ENCODE measurements around the gene ZNF521.

Gene ZNF521

GRCh38 chr18:25125680-25126079, 226.3 kb downstream of the ZNF521 start:
- DNase-seq (ENCODE audit: low spot score), result no peak

- DNase-seq (ENCODE audit: low spot score), result no peak
Measured at GRCh38 chr18:25123438-25124232, 228.3 kb downstream of the ZNF521 start.

GRCh38 chr18:25121442-25121841, 230.5 kb downstream of the ZNF521 start:
- no peak for DNase-seq (ENCODE audit: low spot score)

- no peak for DNase-seq (ENCODE audit: low spot score)
Measured at GRCh38 chr18:25113566-25113965, 238.4 kb downstream of the ZNF521 start.

- DNase-seq (ENCODE audit: low spot score), result no peak
Measured at GRCh38 chr18:25112821-25113434, 239.0 kb downstream of the ZNF521 start.

- DNase-seq (ENCODE audit: low spot score), result no peak
Measured at GRCh38 chr18:25111377-25112288, 240.3 kb downstream of the ZNF521 start.

- DNase-seq (ENCODE audit: low spot score), result no peak
Measured at GRCh38 chr18:25109484-25109883, 242.5 kb downstream of the ZNF521 start.

GRCh38 chr18:25103468-25104155, 248.4 kb downstream of the ZNF521 start:
- DNase-seq (ENCODE audit: low spot score), result no peak

GRCh38 chr18:25102662-25103061, 249.3 kb downstream of the ZNF521 start:
- no peak for DNase-seq (ENCODE audit: low spot score)

- no peak for DNase-seq (ENCODE audit: low spot score)
Measured at GRCh38 chr18:25100418-25100817, 251.5 kb downstream of the ZNF521 start.

GRCh38 chr18:25099895-25100294, 252.1 kb downstream of the ZNF521 start:
- DNase-seq (ENCODE audit: low spot score), result no peak

GRCh38 chr18:25097569-25098056, 254.4 kb downstream of the ZNF521 start:
- no peak for DNase-seq (ENCODE audit: low spot score)

GRCh38 chr18:25097057-25097456, 254.9 kb downstream of the ZNF521 start:
- DNase-seq (ENCODE audit: low spot score), result no peak

GRCh38 chr18:25093141-25093540, 258.8 kb downstream of the ZNF521 start:
- no peak for DNase-seq (ENCODE audit: low spot score)

GRCh38 chr18:25089470-25089869, 262.5 kb downstream of the ZNF521 start:
- no peak for DNase-seq (ENCODE audit: low spot score)

GRCh38 chr18:25086876-25087275, 265.1 kb downstream of the ZNF521 start:
- DNase-seq (ENCODE audit: low spot score), result no peak

- DNase-seq (ENCODE audit: low spot score), result no peak
Measured at GRCh38 chr18:25081001-25081400, 271.0 kb downstream of the ZNF521 start.

- no peak for DNase-seq (ENCODE audit: low spot score)
Measured at GRCh38 chr18:25080211-25080610, 271.8 kb downstream of the ZNF521 start.

GRCh38 chr18:25077944-25078723, 273.8 kb downstream of the ZNF521 start:
- no peak for DNase-seq (ENCODE audit: low spot score)

GRCh38 chr18:25077038-25077943, 274.7 kb downstream of the ZNF521 start:
- no peak for DNase-seq (ENCODE audit: low spot score)
